Ectodermal cell (in vitro differentiated cells): ENCODE measurements around the gene LRRC58.
"Not testable (repeated sequence)": the region's sequence is repeated elsewhere in the genome, so short reads cannot be mapped to it uniquely, and the experiment has no call there.

ENCODE experiments used
- H3K27ac ChIP-seq: 2 replicates; pipeline ENCODE4 v1.7.0; 2013; ENCODE audit warnings: mild to moderate bottlenecking, low read depth, low read length; ENCODE audit not compliant: insufficient read depth, poor library complexity, severe bottlenecking
- H3K27me3 ChIP-seq: 2 replicates; pipeline ENCODE4 v1.7.0; 2013; ENCODE audit warnings: mild to moderate bottlenecking, low read length; ENCODE audit not compliant: insufficient read depth, control insufficient read depth, poor library complexity, severe bottlenecking
- H3K36me3 ChIP-seq: one replicate; pipeline ENCODE4 v1.7.0; 2013; ENCODE audit warnings: low read length; ENCODE audit not compliant: control insufficient read depth, insufficient read depth
- H3K4me1 ChIP-seq: one replicate; pipeline ENCODE4 v1.7.0; 2013; ENCODE audit warnings: low read length; ENCODE audit not compliant: control insufficient read depth, insufficient read depth
- H3K4me3 ChIP-seq: 2 replicates; pipeline ENCODE4 v1.7.0; 2013; ENCODE audit warnings: low read depth, low read length, control low read depth; ENCODE audit not compliant: insufficient read depth
- H3K9me3 ChIP-seq: 2 replicates; pipeline ENCODE4 v1.7.0; 2013; ENCODE audit warnings: mild to moderate bottlenecking, low read length, moderate library complexity; ENCODE audit not compliant: control insufficient read depth
- WGBS, 2 experiments: methylation state at CpG; one replicate each; pipeline ENCODE4 v1.1.7; 2013; ENCODE audit warnings: missing lambda C conversion rate in 2 of 2; 5-methylcytosine and 5-hydroxymethylcytosine counted together

The LRRC58 gene

GRCh38 chr3:120306519-120307455 is 42.4 kb downstream of the LRRC58 start:
- Histone ChIP-seq H3K36me3 (no peaks in the 10 kb centered on the region), H3K9me3 (no peaks in the 10 kb centered on the region), H3K27me3 (no peaks in the 10 kb centered on the region), H3K4me1 (no peaks in the 10 kb centered on the region), H3K4me3 (no peak overlapping the region), H3K27ac (no peak overlapping the region)
- WGBS, 2 experiments, result 96 to 97% methylated on average over 72 of the region's 72 CpGs

DNA sequence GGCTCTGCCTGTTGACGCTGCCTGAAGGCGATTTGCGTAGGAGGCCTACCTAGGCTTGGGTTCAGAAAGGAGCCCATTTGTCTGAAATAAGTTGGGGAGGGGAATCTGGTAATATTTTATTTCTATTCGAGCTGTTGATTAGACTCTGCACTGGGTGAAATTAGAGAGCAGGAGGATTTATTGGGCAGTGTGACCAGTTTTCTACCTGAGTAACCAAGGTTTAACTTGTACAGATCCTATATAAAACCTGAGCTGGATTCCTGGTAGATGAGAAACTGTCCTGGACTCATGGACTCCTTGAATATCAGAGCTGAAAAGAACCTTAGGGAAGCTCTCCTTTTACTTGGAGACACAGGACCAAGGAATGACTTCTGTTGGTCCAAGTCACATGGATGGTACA is 44.5 kb downstream of the LRRC58 start:
- Histone ChIP-seq H3K27me3 (no peaks in the 10 kb centered on the region), H3K4me3 (no peak overlapping the region), H3K9me3 (no peaks in the 10 kb centered on the region), H3K27ac (no peak overlapping the region), H3K36me3 (no peaks in the 10 kb centered on the region), H3K4me1 (no peaks in the 10 kb centered on the region)
- WGBS, 2 experiments, result 94 to 95% methylated on average over 4 of the region's 4 CpGs

DNA sequence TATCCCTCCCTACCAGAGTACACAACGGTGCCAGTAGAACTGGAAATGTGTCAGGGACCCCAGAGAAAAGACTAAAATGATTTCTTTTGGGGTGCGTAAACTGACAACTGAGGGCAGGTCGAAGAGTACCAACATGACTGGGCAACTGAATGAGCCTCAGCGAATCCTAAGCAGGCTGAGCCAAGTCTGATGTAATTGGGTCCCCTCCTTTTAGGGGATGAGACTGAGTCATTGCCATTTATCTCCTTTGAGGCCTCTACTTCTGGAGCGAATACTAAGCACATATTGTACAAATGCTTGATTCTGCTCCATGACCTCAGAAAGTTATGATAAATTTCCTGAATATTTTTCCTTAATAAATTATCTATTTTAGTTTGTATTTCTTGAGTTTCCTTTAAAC is 46.8 kb downstream of the LRRC58 start:
- Histone ChIP-seq H3K36me3 (no peaks in the 10 kb centered on the region), H3K27me3 (no peaks in the 10 kb centered on the region), H3K9me3 (no peaks in the 10 kb centered on the region), H3K4me1 (no peaks in the 10 kb centered on the region), H3K4me3 (no peak overlapping the region), H3K27ac (no peak overlapping the region)
- WGBS, 2 experiments, result 92 to 97% methylated on average over 4 to 5 of the region's 5 CpGs

GRCh38 chr3:120300971-120301370 is 48.2 kb downstream of the LRRC58 start:
- no peaks in the 10 kb centered on the region for H3K27me3 ChIP-seq
- no peaks in the 10 kb centered on the region for H3K9me3 ChIP-seq
- 93% methylated on average over 2 of the region's 3 CpGs for WGBS, 2 experiments
- no peaks in the 10 kb centered on the region for H3K4me1 ChIP-seq
- H3K36me3 ChIP-seq, result no peaks in the 10 kb centered on the region
- H3K4me3 ChIP-seq, result no peak overlapping the region
- no peak overlapping the region for H3K27ac ChIP-seq

DNA sequence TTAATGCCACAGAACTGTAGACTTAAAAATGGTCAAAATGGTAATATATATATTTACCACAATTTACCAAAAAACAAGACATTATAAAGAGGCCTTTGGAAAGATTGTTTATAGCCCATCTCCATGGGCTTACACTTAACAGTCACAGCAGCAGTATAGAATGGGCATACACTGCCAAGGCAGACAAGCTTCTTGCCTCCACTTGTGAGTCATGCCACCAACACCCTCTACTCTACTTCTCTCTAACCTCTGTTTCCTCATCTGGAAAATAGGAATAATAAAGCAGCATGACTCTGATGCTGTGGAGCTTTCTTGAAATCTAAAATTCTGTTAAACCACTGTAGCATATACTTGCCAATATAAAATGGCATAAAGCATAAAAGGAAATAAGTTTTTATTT is 49.8 kb downstream of the LRRC58 start:
- Histone ChIP-seq H3K4me3 (no peak overlapping the region), H3K9me3 (no peaks in the 10 kb centered on the region), H3K36me3 (no peaks in the 10 kb centered on the region), H3K4me1 (no peaks in the 10 kb centered on the region), H3K27me3 (no peaks in the 10 kb centered on the region), H3K27ac (no peak overlapping the region)

- Histone ChIP-seq H3K27me3 (no peaks in the 10 kb centered on the region), H3K9me3 (no peaks in the 10 kb centered on the region), H3K27ac (no peak overlapping the region), H3K4me1 (no peaks in the 10 kb centered on the region), H3K36me3 (no peaks in the 10 kb centered on the region), H3K4me3 (no peak overlapping the region)
These were observed 50.2 kb downstream of the LRRC58 start for GRCh38 chr3:120298996-120299395.

DNA sequence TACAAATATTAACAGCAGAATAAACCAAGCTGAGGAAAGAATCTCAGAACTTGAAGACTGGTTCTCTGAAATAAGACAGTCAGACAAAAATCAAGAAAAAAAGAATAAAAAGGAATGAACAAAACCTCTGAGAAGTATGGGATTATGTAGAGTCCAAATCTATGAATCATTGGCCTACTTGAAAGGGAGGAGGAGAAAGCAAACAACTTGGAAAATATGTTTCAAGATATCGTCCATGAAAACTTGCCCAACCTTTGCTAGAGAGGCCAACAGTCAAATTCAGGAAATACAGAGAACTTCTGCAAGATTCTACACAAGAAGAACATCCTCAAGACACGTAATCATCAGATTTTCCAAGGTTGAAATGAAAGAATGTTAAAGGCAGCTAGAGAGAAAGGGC is 57.6 kb downstream of the LRRC58 start:
- H3K27me3 ChIP-seq, H3K9me3 ChIP-seq, H3K4me1 ChIP-seq, H3K4me3 ChIP-seq, H3K27ac ChIP-seq, H3K36me3 ChIP-seq: not testable (repeated sequence)
- 64 to 75% methylated on average over 2 of the region's 2 CpGs for WGBS, 2 experiments

DNA sequence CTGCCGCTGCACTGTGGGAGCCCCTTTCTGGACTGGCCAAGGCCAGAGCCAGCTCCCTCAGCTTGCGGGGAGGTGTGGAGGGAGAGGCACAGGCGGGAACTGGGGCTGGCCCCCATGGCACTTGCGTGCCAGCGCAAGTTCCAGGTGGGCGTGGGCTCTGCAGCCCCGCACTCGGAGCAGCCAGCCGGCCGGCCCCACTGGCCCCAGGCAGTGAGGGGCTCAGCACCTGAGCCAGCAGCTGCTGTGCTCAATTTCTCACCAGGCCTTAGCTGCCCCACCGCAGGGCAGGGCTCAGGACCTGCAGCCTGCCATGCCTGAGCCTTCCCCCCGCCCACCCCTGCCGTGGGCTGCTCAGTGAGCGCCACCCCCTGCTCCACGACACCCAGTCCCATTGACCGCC is 59.5 kb downstream of the LRRC58 start:
- WGBS, 2 experiments, result 90% methylated on average over 16 of the region's 16 CpGs
- Histone ChIP-seq H3K4me3 (no peak overlapping the region), H3K27ac (no peak overlapping the region), H3K27me3 (peaks cover 15% of the 10 kb centered on the region), H3K9me3 (no peaks in the 10 kb centered on the region), H3K36me3 (no peaks in the 10 kb centered on the region), H3K4me1 (peaks cover 2% of the 10 kb centered on the region)

DNA sequence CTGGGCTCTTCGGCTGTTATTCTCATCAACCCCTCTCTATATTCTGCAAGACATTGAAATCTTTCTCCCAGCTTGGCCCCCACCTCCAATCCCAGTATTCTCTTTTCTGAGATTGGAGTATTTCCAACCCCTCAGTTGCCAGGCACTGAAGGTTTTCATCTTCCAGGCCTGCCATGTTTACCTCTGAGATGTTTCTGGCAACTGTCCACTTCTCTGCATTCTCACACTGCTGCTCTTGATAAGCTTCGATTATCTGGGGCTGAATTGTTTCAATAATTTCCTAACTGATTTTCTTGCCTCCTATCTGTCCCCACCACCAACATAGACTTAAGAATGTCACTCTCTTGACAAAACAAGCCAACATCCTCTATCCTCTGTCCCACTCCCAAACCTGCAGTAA is 62.7 kb downstream of the LRRC58 start:
- Histone ChIP-seq H3K4me1 (peaks cover 7% of the 10 kb centered on the region), H3K36me3 (no peaks in the 10 kb centered on the region), H3K27me3 (peaks cover 30% of the 10 kb centered on the region), H3K4me3 (no peak overlapping the region), H3K27ac (no peak overlapping the region), H3K9me3 (no peaks in the 10 kb centered on the region)
- WGBS, 2 experiments, result 88 to 97% methylated on average over 2 of the region's 2 CpGs

DNA sequence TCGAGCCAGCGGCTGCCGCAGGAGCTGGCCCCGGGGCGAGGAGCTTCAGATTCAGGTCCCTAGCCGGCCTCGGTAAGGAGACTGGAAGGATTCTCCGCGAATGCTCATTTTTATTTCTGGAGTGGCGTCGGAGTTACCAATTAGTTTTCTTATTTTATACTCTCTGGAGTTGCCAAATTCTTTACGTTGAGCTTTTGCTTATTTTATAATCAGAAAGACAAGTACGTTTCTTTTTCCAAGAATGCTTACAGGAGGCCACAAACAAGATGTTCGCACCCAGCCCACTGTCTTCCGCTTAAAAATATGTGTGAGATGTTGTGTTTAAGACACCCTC is 63.7 kb downstream of the LRRC58 start:
- Histone ChIP-seq H3K36me3 (no peaks in the 10 kb centered on the region), H3K4me3 (peak overlapping the region; percentile 38), H3K9me3 (no peaks in the 10 kb centered on the region), H3K27me3 (peaks cover 30% of the 10 kb centered on the region), H3K27ac (no peak overlapping the region), H3K4me1 (peaks cover 7% of the 10 kb centered on the region)
- WGBS, 2 experiments, result 56 to 57% methylated on average over 15 of the region's 15 CpGs
